ENCODE results near the gene DNAJC24.

The DNAJC24 gene

GRCh38 chr11:31422703-31423102, 53.0 kb downstream of the DNAJC24 start:
- H3K4me3 ChIP-seq (ENCODE audit: low read length) = no peak overlapping the region
- no peak for DNase-seq (ENCODE audit: low read depth)
- TF ChIP-seq CTCF (conservative IDR thresholded peaks at IDR 0.05; ENCODE audit: low read length) = no peak

- H3K4me3 ChIP-seq (ENCODE audit: low read length) = no peak overlapping the region
- no peak for DNase-seq (ENCODE audit: low read depth)
- TF ChIP-seq CTCF (conservative IDR thresholded peaks at IDR 0.05; ENCODE audit: low read length) = no peak
Measured at GRCh38 chr11:31424652-31425051, 55.0 kb downstream of the DNAJC24 start.

GRCh38 chr11:31433851-31434250, 64.2 kb downstream of the DNAJC24 start:
- DNase-seq (ENCODE audit: low read depth) = no peak
- no peak overlapping the region for H3K4me3 ChIP-seq (ENCODE audit: low read length)
- no peak for TF ChIP-seq CTCF (conservative IDR thresholded peaks at IDR 0.05; ENCODE audit: low read length)

GRCh38 chr11:31437742-31438435, 68.2 kb downstream of the DNAJC24 start:
- peak; percentile 33 for DNase-seq (ENCODE audit: low read depth)
- no peak for TF ChIP-seq CTCF (conservative IDR thresholded peaks at IDR 0.05; ENCODE audit: low read length)

GRCh38 chr11:31441296-31441695, 71.6 kb downstream of the DNAJC24 start:
- TF ChIP-seq CTCF (conservative IDR thresholded peaks at IDR 0.05; ENCODE audit: low read length) = no peak
- DNase-seq (ENCODE audit: low read depth) = no peak
- no peak overlapping the region for H3K4me3 ChIP-seq (ENCODE audit: low read length)

More at GRCh38 chr11:31437742-31438435, 68.2 kb downstream of the DNAJC24 start:
- no peak overlapping the region for H3K4me3 ChIP-seq (ENCODE audit: low read length)

- DNase-seq (ENCODE audit: low read depth) = no peak
- H3K4me3 ChIP-seq (ENCODE audit: low read length) = no peak overlapping the region
- TF ChIP-seq CTCF (conservative IDR thresholded peaks at IDR 0.05; ENCODE audit: low read length) = no peak
Measured at GRCh38 chr11:31442086-31442485, 72.4 kb downstream of the DNAJC24 start.

- no peak for TF ChIP-seq CTCF (conservative IDR thresholded peaks at IDR 0.05; ENCODE audit: low read length)
- DNase-seq (ENCODE audit: low read depth) = no peak
- H3K4me3 ChIP-seq (ENCODE audit: low read length) = no peak overlapping the region
Measured at GRCh38 chr11:31443802-31444201, 74.1 kb downstream of the DNAJC24 start.
